Gastrocnemius medialis (tissue), 4 donors: ENCODE measurements around the gene TFAP2D. TPM values are rescaled to one million over a fixed set of nuclear protein-coding genes. Genes with fewer than 3 reads are reported as not detected.

Experiments used
- ATAC-seq, 2 donors: fragments of 150-250 bp; one replicate each; pipeline ENCODE4 v1.9.1; 2016
- DNase-seq, 2 donors: peaks; one replicate each; pipeline ENCODE4 v3.0.0-alpha.2; 2019
- H3K27ac ChIP-seq, 4 donors: fragments of 200-600 bp; sonication (generic); 1 replicate in 1 of 4; 2 replicates in 3 of 4; pipeline ENCODE4 v1.5.1; 2016 to 2018; ENCODE audit warnings: mild to moderate bottlenecking in 2 of 4, moderate library complexity in 1 of 4
- H3K27me3 ChIP-seq, 3 donors: fragments of 200-600 bp; sonication (generic) in 2 of 3; 1 replicate in 1 of 3; 2 replicates in 2 of 3; pipeline versions ENCODE4 v1.5.1 to v1.6.0; 2016 to 2019; ENCODE audit warnings: mild to moderate bottlenecking in 1 of 3, moderate library complexity in 1 of 3
- H3K36me3 ChIP-seq, 2 donors: fragments of 200-600 bp; sonication (generic) in 1 of 2; one replicate each; pipeline ENCODE4 v1.5.1; 2017 to 2018
- H3K4me1 ChIP-seq, 2 donors: fragments of 200-600 bp; sonication (generic) in 1 of 2; one replicate each; pipeline ENCODE4 v1.5.1; 2016 to 2017; ENCODE audit warnings: mild to moderate bottlenecking in 2 of 2
- H3K4me3 ChIP-seq, 4 donors: fragments of 200-600 bp; sonication (generic) in 3 of 4; 1 replicate in 1 of 4; 2 replicates in 3 of 4; pipeline ENCODE4 v1.5.1; 2016 to 2019; ENCODE audit warnings: mild to moderate bottlenecking in 2 of 4
- H3K9me3 ChIP-seq, 3 donors: fragments of 200-600 bp; sonication (generic) in 2 of 3; 1 replicate in 1 of 3; 2 replicates in 2 of 3; pipeline ENCODE4 v1.5.1; 2016 to 2019
- CTCF ChIP-seq, 5 experiments: fragments of 450-650 bp in 3 of 5; fragments of 200-600 bp in 2 of 5; sonication (generic) in 2 of 5; IDR thresholded peaks in 4 of 5; conservative IDR thresholded peaks in 1 of 5; 1 replicate in 4 of 5; 2 replicates in 1 of 5; pipeline ENCODE4 v1.5.1; 2016 to 2019; ENCODE audit warnings: antibody characterized with exemption in 5 of 5, mild to moderate bottlenecking in 3 of 5, moderate library complexity in 3 of 5
- POLR2A ChIP-seq, 2 donors: fragments of 450-650 bp; IDR thresholded peaks; one replicate each; pipeline ENCODE4 v1.6.1; 2017; ENCODE audit warnings: antibody characterized with exemption in 2 of 2, mild to moderate bottlenecking in 2 of 2, moderate library complexity in 2 of 2
- in situ Hi-C, 4 donors: fragments of 200-750 bp; cut with MboI; loops; one replicate each; pipeline versions ENCODE4 v1.15.0 to v1.8.0; 2017; ENCODE audit warnings: low sequenced_read_pairs in 4 of 4
- intact Hi-C: fragments of 100-400 bp; cut with DNase I; formaldehyde crosslinking; loops from one replicate; pipeline ENCODE4 v1.15.1; 2023; ENCODE audit warnings: low total_unique reads
- total RNA-seq, 4 donors: library from RNA; depleted of rRNA; stranded (reverse); fragments of >200 nt; gene quantifications; one replicate each; pipeline versions ENCODE4 v1.1.0 to v1.2.3, GENCODE V29; 2016

TFAP2D gene
- total RNA-seq, 4 donors from 2014 or later = not detected

DNA sequence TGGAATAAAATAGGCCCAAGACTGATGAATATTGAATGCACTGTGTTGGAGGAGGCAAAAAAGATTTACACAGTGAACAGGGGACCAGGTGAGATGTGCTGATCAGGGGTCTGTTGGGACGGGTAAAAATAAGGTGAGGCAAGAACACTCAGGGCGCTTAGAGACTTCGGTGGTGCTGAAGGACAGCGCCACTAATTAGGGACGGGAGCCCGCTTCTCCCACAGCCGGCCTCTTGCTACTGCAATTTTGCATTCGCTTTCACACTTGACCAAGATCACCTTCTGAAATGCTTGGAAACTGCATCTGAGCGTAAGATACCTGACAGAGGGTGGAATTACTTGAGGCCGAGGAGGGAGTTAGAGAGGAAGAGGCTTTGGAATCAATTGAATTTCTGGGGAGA, 7.3 kb downstream of the TFAP2D start:
- intact Hi-C loops = no loop called here
- H3K27ac ChIP-seq = no peak overlapping the region
- in situ Hi-C loops = no loop called here

DNA sequence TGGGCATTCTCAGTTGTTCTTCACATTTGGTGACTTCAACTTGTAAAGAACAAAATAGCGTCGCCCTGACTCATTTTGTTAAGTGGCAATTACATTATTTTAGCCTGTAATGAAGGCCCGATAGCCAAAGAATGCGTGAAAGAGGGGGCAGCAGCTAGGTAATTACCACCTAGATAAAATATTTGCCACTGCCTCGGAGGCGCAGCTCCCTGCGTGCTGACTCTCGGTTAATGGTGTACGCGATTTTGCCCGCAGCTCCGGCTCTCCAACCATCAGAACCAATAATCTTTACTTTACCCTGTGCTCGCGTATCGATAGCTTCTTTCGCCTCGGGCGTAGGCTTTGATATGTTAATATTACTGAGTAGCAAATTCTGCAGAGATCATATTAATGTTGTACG, 8.7 kb downstream of the TFAP2D start:
- TF ChIP-seq POLR2A (IDR thresholded peaks at IDR 0.05) (no peak), CTCF (IDR thresholded peaks at IDR 0.05 in 4 of 5, conservative IDR thresholded peaks at IDR 0.05 in 1 of 5) (no peak)
- H3K4me1 ChIP-seq = no peaks in the 10 kb centered on the region
- no peak for ATAC-seq
- H3K27me3 ChIP-seq = peaks cover 26 to 40% (median 39%) of the 10 kb centered on the region in 3 donors
- H3K36me3 ChIP-seq = no peaks in the 10 kb centered on the region
- intact Hi-C loops = no loop called here
- H3K9me3 ChIP-seq = no peaks in the 10 kb centered on the region
- H3K27ac ChIP-seq = no peak overlapping the region
- H3K4me3 ChIP-seq = no peak overlapping the region
- in situ Hi-C loops = no loop called here
- no peak for DNase-seq

More for the DNA sequence above, 7.3 kb downstream of the TFAP2D start:
- peaks cover 26 to 50% (median 43%) of the 10 kb centered on the region in 3 donors for H3K27me3 ChIP-seq
- H3K36me3 ChIP-seq = no peaks in the 10 kb centered on the region
- no peaks in the 10 kb centered on the region for H3K4me1 ChIP-seq
- ATAC-seq = no peak
- no peaks in the 10 kb centered on the region for H3K9me3 ChIP-seq
- H3K4me3 ChIP-seq = no peak overlapping the region
- no peak for TF ChIP-seq POLR2A (IDR thresholded peaks at IDR 0.05)
- no peak for TF ChIP-seq CTCF (IDR thresholded peaks at IDR 0.05 in 4 of 5, conservative IDR thresholded peaks at IDR 0.05 in 1 of 5)
- DNase-seq = no peak

- peaks cover 26 to 40% (median 35%) of the 10 kb centered on the region in 3 donors for H3K27me3 ChIP-seq
- DNase-seq (no peak), ATAC-seq (no peak)
- no peaks in the 10 kb centered on the region for H3K36me3 ChIP-seq
- H3K4me3 ChIP-seq = no peak overlapping the region
- intact Hi-C loops (no loop called here), in situ Hi-C loops (no loop called here)
- TF ChIP-seq CTCF (IDR thresholded peaks at IDR 0.05 in 4 of 5, conservative IDR thresholded peaks at IDR 0.05 in 1 of 5) (no peak), POLR2A (IDR thresholded peaks at IDR 0.05) (no peak)
- H3K9me3 ChIP-seq = no peaks in the 10 kb centered on the region
- no peaks in the 10 kb centered on the region for H3K4me1 ChIP-seq
- H3K27ac ChIP-seq = no peak overlapping the region
Measured at GRCh38 chr6:50722829-50723554, 9.7 kb downstream of the TFAP2D start.

GRCh38 chr6:50724381-50725124, 11.2 kb downstream of the TFAP2D start:
- Histone ChIP-seq H3K36me3 (no peaks in the 10 kb centered on the region), H3K9me3 (no peaks in the 10 kb centered on the region), H3K4me3 (no peak overlapping the region), H3K4me1 (no peaks in the 10 kb centered on the region), H3K27ac (no peak overlapping the region), H3K27me3 (peaks cover 26 to 40% (median 35%) of the 10 kb centered on the region in 3 donors)
- no peak for TF ChIP-seq CTCF (IDR thresholded peaks at IDR 0.05 in 4 of 5, conservative IDR thresholded peaks at IDR 0.05 in 1 of 5)
- TF ChIP-seq POLR2A (IDR thresholded peaks at IDR 0.05) = no peak
- ATAC-seq (no peak), DNase-seq (no peak)
- in situ Hi-C loops (no loop called here), intact Hi-C loops (no loop called here)
